ENCODE results near the gene FCRLA.
"Not testable (repeated sequence)": the region's sequence is repeated elsewhere in the genome, so short reads cannot be mapped to it uniquely, and the experiment has no call there.

Gene FCRLA

DNA sequence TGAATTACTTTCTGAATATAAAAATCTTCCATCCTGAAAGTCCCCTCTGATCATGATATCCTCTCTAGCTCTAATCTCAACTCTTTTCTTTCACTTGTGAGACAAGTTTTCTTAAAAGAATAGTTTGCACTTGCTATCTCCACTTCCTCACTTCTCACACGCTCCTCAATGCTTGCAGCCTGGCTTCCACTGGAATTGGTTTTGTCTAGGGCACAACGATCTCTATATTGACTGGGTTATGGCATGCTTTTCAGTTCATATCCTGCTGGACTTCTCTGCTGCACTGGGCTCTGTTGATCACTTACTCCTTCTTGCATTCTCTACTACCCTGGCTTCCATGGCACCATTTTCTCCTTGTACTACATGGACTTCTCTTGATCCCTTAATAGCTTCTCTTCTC, 474 bp downstream of the FCRLA start:
- no peak for DNase-seq

- no peak for DNase-seq
Measured at GRCh38 chr1:161709373-161709772, 2.3 kb downstream of the FCRLA start.

DNA sequence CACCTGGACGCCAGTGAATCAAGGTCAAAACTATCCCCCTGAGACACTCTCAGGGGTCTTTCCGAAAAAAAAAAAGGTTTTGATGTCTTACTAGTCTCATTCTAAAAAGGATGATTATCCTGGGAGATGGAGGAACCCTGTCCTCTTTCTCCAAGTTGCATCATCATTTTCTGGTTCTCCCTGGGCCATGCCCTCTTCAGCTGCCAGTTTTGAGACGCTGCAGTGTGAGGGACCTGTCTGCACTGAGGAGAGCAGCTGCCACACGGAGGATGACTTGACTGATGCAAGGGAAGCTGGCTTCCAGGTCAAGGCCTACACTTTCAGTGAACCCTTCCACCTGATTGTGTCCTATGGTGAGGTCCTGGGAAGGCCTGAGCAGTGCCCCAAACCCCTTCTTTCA, 3.5 kb downstream of the FCRLA start:
- no peak for DNase-seq

DNA sequence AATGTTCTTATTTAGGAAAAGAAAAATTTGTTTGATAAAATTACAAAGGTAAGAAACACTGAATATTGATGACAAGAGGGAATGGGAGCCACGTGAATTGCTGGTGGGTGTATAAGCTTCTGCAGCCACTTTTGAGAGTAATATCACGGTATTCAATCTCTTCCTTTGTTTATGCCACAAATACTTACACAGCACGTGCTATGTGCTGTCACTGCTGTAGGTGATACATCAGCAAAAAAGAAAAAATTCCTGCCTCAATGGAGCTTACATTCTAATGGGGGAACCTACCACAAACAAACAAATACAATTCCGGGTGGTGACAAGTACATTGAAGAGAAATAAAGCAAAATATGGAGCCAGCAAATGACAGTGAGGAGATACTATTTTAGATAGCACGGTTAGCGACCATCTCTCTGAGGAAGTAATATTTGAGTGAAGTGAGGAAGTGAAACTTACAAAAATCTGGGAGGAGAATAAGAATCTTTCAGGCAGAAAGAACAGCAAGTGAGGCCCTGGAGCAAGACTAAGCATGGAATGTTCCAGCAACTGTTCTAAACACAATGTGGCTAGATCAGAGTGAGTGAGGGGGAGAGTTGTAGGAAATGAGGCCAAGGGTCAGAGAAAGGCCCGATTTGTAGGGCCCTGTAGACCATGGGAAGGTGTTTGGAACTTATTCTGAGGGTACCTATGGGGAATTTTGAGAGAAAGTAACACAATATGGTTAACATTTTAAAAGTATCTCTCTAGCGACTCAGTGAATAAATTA, 11.7 kb downstream of the FCRLA start:
- peak; percentile 46 to 67 for DNase-seq

DNA sequence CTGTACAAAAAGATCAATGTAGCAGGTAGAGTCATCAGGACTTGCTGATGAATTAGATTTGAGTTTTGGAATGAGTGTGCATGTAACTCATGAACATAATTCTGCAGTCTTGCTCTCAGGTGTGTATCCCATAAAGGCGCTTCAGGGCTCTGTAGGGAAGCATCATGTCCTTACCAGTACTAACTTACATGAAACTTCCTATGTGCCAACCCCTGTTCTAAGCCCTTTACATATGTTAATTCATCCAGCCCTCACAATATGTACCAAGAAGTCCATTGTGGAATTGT, 12.2 kb downstream of the FCRLA start:
- no peak for DNase-seq

DNA sequence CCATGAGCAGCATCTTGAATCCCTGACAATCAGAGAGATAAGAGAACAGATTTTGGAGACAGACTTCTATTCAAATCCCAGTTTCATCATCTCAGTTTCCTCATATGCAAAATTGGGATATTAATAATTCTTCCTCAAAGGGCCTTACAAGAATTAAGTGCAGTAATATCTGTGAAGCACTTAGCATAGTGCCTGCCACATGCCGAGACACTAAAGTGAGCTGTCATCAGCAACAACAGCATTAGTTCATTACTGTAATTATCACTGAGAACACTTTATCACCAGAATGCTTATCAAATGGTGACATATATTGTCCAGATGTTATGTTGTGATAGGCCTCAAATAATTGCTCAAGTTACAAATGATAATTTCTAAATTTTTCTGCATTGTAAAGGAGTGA, 13.4 kb downstream of the FCRLA start:
- peak; percentile 56 to 60 for DNase-seq

GRCh38 chr1:161720956-161721737, 14.1 kb downstream of the FCRLA start, which contains the start of gene FCRLB:
TSS of gene FCRLB (plus strand) at chr1:161721544. CDS start at chr1:161722673, 1,129 bp downstream.
- peak; percentile 54 to 83 for DNase-seq

- DNase-seq: peak; percentile 90 to 95
Measured at GRCh38 chr1:161721738-161722343, 14.8 kb downstream of the FCRLA start.

GRCh38 chr1:161722406-161722805, 15.4 kb downstream of the FCRLA start:
- no peak for DNase-seq

GRCh38 chr1:161723459-161724141, 16.6 kb downstream of the FCRLA start:
- no peak for DNase-seq

GRCh38 chr1:161725258-161725907, 18.4 kb downstream of the FCRLA start:
- not testable (repeated sequence) for DNase-seq

GRCh38 chr1:161725908-161726472, 19.0 kb downstream of the FCRLA start:
- peak in 1 of 2 donors; percentile 49 for DNase-seq

GRCh38 chr1:161726473-161727255, 19.6 kb downstream of the FCRLA start:
- peak; percentile 71 to 91 for DNase-seq

DNA sequence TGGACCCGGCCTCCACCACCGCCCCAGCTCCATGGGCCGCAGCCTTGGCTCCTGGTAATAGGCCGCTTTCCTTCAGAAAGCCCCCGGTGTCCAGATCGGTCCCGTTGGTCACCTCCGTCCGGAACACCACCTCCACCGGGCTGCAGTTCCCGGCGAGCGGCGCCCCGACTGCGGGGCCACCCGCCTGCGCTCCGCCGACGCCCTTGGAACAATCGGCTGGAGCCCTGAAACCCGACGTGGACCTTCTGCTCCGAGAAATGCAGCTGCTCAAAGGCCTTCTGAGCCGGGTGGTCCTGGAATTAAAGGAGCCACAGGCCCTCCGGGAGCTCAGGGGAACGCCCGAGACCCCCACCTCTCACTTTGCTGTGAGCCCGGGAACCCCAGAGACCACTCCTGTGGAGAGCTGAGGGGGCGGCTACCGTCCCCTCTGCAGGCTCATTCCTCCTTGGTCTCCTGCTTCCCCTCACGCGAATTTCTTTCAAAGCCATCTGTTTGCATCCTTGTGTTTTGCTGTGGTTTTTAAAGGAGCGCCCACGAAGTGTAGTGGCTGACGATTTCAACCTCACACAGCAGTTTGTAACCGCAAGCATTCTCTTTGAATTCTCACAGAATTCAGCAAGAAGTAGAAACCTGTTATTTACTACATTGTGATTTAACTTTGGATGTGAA, 20.4 kb downstream of the FCRLA start:
- DNase-seq: peak; percentile 55 to 86

DNA sequence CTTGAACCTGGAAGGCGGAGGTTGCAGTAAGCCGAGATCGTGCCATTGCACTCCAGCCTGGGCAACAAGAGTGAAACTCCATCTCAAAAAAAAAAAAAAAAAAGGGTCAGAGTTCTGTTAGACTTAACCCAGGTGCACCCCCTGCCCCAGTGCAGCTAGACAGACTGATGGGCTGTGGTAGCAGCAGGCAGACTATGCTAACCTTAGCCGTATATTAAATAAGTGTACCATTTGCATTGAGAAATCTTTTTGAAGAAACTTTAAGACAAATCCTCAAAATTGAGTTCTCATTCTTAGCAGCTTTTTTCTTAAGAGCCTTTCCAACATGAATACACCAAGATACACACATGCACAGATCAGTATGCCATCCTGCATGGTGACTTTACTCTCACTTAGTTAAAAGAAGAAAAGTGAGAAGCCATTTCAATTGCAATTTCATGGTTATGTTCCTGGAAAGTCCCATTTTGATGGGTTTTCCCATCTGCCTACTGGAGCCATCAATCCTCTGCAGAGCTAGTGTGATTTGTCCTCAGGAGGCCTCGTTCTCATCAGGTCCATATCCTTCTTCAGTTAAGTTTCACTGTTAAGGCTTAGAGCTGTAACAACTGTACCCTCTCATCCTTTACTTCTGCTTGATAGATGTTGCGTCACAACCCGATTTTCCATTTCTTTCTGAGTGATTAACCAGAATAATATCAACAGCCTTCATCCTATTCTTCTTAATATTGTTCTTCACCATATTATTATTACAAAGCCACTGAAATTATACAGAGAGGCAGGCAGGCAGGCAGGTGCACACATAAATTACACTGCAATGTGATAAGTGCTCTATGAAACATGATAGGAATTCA, 21.6 kb downstream of the FCRLA start:
- DNase-seq: peak in 1 of 2 donors; percentile 30

- peak in 1 of 2 donors; percentile 38 for DNase-seq
Measured at GRCh38 chr1:161730050-161730564, 23.1 kb downstream of the FCRLA start.

GRCh38 chr1:161731241-161731640, 24.2 kb downstream of the FCRLA start:
- no peak for DNase-seq

- no peak for DNase-seq
Measured at GRCh38 chr1:161731981-161732718, 25.1 kb downstream of the FCRLA start.

GRCh38 chr1:161733526-161733925, 26.5 kb downstream of the FCRLA start:
- peak; percentile 88 to 93 for DNase-seq

Data from inflammatory macrophage (primary cell).